Activated naive CD4-positive, alpha-beta T cell treated with anti-CD3 and anti-CD28 coated beads, Interleukin-2, amount 50 U/mL, for 24 hours (primary cell): ENCODE data around the gene ARMC9.
"Not testable (repeated sequence)": the region's sequence is repeated elsewhere in the genome, so short reads cannot be mapped to it uniquely, and the experiment has no call there.

ENCODE experiments used
- H3K27ac Mint-ChIP-seq: one replicate; pipeline ENCODE4 v1.8.0; 2021; ENCODE audit warnings: mild to moderate bottlenecking, mixed read lengths
- H3K27me3 Mint-ChIP-seq: one replicate; pipeline ENCODE4 v1.8.0; 2021; ENCODE audit warnings: mixed read lengths
- H3K36me3 Mint-ChIP-seq: one replicate; pipeline ENCODE4 v1.8.0; 2021; ENCODE audit warnings: mixed read lengths
- H3K4me1 Mint-ChIP-seq: one replicate; pipeline ENCODE4 v1.8.0; 2021; ENCODE audit warnings: mixed read lengths
- H3K4me3 Mint-ChIP-seq: one replicate; pipeline ENCODE4 v1.8.0; 2021; ENCODE audit warnings: mild to moderate bottlenecking, mixed read lengths
- H3K9me3 Mint-ChIP-seq: one replicate; pipeline ENCODE4 v1.8.0; 2021; ENCODE audit warnings: mixed read lengths

ARMC9 gene

DNA sequence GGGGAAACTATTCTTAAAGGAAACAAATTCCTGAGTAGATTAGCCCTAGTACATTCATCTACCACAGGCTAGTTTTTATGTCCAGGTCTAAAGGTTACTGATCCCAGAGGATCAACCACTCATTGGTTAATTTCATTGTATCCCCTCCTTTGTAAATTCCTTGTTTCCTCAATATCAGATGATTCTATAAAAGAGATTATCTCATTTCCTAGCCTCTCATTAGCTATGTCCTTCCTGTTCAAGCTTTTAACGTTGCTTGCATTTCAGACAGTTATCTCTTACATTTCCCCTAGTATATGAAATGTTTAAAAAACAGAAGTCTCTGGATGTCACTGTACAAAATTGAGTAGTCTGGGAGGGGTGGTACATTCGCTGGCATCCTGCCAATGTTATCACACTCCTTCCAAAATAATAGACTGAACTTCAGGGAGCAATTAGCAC, 24.2 kb upstream of the ARMC9 start:
- H3K27ac Mint-ChIP-seq, result no peak overlapping the region
- no peak overlapping the region for H3K4me3 Mint-ChIP-seq
- no peaks in the 10 kb centered on the region for H3K9me3 Mint-ChIP-seq
- H3K4me1 Mint-ChIP-seq, result peaks cover 9% of the 10 kb centered on the region
- H3K27me3 Mint-ChIP-seq, result no peaks in the 10 kb centered on the region
- H3K36me3 Mint-ChIP-seq, result peaks cover 22% of the 10 kb centered on the region

DNA sequence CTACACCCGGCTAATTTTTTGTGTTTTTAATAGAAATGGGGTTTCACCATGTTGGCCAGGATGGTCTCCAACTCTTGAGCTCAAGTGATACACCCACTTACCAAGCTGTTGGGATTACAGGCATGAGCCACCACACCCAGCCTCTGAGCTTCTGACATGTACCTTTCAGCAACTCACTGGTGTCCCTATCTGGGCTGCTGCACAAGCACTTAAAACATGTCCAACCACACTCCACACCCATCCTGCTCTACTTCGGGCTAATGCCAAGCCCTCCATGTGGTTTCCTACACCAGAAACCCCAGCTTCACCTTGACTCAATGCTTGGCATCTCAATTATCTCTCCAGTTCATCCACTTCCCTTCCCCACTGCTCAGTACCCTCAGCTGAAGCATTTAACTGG, 22.4 kb upstream of the ARMC9 start:
- Mint-ChIP-seq H3K9me3 (no peaks in the 10 kb centered on the region), H3K4me3 (no peak overlapping the region), H3K4me1 (peaks cover 7% of the 10 kb centered on the region), H3K27me3 (no peaks in the 10 kb centered on the region), H3K36me3 (peaks cover 19% of the 10 kb centered on the region), H3K27ac (peak overlapping the region; percentile 30)

DNA sequence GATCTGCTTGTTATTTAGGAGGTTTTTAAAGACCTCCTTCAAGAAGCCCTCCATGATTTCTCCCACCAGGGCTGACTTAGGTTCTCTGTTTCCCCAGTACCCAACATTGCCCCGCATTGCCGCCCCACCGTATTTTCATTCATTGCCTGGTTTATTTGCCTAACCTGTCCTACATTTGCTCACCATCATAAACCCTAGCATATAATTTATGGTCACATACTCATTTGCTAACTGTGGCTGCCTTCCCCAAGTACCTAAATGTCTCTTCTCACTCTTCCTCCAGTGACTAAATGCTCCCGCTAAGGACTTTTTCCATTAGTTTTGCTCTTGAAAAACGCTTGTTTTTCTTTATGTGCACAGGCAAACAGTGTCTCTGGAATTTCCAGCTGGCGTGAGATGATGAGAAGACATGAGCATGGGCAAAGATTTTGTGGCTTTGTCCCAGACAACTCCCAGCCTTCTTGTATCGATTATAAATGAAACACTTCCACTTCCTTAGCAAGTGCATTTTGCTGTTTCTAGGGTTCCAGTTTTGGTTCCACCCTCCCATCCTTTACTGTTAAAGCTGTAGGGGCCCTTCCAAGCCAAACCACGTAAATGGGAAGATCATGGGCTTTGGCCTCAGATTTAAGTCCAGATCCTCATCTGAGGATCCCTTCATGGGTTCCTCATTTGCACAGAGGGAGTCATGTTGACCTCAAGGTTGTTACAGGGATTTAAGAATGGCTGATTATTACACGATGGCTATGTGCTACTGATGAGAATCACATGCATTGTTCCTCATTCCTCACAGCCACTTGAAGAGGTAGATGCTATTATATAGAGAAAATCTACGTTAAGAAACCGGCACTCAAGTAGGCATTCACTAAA, 21.0 kb upstream of the ARMC9 start:
- H3K4me3 Mint-ChIP-seq, result peak overlapping the region; percentile 24
- H3K9me3 Mint-ChIP-seq, result no peaks in the 10 kb centered on the region
- no peaks in the 10 kb centered on the region for H3K27me3 Mint-ChIP-seq
- peaks cover 7% of the 10 kb centered on the region for H3K4me1 Mint-ChIP-seq
- H3K27ac Mint-ChIP-seq, result peak overlapping the region; percentile 1
- peaks cover 19% of the 10 kb centered on the region for H3K36me3 Mint-ChIP-seq

DNA sequence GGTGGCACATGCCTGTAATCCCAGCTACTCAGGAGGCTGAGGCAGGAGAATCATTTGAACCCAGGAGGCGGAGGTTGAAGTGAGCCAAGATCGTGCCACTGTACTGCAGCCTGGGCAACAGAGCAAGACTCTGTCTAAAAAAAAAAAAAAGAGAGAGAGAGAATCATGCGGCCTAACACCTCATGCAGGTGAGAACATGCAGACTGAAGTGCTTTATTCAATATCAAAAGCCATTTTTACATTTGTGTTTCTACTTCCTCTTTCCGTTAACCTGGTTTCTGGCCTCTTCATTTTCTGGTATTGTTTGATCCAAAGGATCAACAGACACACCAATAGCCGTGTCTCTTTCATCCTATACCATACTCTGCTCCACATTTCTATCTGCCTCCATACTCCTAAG, 19.6 kb upstream of the ARMC9 start:
- H3K27me3 Mint-ChIP-seq, H3K27ac Mint-ChIP-seq, H3K9me3 Mint-ChIP-seq, H3K4me3 Mint-ChIP-seq, H3K4me1 Mint-ChIP-seq: not testable (repeated sequence)
- H3K36me3 Mint-ChIP-seq, result peaks cover 16% of the 10 kb centered on the region

DNA sequence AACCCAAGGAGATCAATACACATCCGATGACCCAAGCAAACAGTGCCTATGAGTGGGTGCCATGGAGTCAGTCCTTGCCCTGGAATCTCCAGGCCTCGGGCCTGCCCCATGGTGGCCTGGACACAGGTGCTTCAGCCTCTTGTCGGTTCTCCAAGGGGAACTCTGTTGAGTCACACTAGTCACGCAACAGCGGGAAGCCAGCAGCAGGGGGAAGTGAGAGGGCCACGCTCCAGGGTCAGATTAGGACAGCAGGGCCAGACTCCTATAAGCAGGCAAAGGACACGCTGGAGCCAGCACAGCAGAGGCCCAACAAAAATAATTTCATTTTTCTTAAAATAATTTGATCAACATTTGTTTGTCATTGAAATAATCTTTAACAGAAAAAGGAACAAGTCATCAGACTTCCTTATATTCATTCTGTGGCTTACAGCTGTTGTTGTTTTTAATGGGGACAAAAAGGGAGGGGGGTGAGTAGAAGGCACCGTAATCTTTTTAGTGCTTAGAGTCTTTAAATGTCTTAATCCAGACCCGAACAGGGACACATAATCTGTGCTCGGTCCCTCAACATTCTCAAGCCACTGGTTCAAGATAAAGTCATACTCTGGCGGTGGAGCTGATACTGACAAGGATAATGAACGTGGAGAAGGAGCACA, 16.4 kb upstream of the ARMC9 start:
- H3K4me1 Mint-ChIP-seq, result peaks cover 7% of the 10 kb centered on the region
- H3K4me3 Mint-ChIP-seq, result no peak overlapping the region

DNA sequence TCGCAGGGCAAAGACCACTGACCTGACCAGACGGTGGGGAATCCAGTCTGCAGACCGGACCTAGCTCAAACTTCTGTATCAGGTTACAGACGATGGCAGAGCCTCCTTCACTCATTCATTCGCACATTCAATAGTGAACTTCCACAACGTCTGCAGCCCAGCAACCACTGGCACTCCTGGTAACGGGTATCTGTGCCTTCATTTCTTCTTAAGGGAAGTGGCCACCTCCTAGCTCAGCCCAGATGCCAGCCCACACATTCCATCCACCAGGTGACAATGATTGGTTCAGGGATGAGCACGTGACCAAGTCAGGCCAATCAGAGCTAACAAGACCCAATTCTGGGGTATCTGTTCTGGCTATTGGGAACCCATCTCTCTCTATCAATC, 15.9 kb upstream of the ARMC9 start:
- H3K9me3 Mint-ChIP-seq, result no peaks in the 10 kb centered on the region

More for the DNA sequence above, 16.4 kb upstream of the ARMC9 start:
- Mint-ChIP-seq H3K27me3 (no peaks in the 10 kb centered on the region), H3K9me3 (no peaks in the 10 kb centered on the region), H3K27ac (no peak overlapping the region), H3K36me3 (peaks cover 2% of the 10 kb centered on the region)

DNA sequence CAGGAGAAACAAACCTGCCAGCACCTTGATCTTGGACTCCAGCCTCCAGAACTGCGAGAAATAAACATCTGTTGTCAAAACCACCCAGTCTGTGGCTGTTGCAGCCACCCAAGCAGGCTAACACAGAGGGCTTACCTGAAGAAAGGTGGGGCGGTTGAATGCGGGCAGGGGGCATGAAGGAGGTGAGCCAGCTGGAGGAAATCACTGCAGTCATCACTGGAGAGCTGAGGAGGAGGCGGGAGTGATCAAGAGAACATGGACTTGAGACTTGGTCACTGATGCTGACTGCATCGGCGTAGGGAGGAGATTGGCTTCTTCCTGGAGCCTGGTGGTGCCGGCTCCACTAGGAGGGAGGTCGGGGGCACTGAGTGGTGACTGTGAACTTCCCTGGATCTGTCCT, 14.6 kb upstream of the ARMC9 start:
- peaks cover 8% of the 10 kb centered on the region for H3K27me3 Mint-ChIP-seq
- H3K27ac Mint-ChIP-seq, result no peak overlapping the region
- H3K4me3 Mint-ChIP-seq, result no peak overlapping the region
- no peaks in the 10 kb centered on the region for H3K36me3 Mint-ChIP-seq
- H3K4me1 Mint-ChIP-seq, result no peaks in the 10 kb centered on the region
- H3K9me3 Mint-ChIP-seq, result no peaks in the 10 kb centered on the region

More for the DNA sequence above, 15.9 kb upstream of the ARMC9 start:
- H3K4me1 Mint-ChIP-seq, result peaks cover 1% of the 10 kb centered on the region
- H3K36me3 Mint-ChIP-seq, result no peaks in the 10 kb centered on the region
- no peak overlapping the region for H3K4me3 Mint-ChIP-seq
- no peak overlapping the region for H3K27ac Mint-ChIP-seq
- H3K27me3 Mint-ChIP-seq, result peaks cover under 1% of the 10 kb centered on the region

DNA sequence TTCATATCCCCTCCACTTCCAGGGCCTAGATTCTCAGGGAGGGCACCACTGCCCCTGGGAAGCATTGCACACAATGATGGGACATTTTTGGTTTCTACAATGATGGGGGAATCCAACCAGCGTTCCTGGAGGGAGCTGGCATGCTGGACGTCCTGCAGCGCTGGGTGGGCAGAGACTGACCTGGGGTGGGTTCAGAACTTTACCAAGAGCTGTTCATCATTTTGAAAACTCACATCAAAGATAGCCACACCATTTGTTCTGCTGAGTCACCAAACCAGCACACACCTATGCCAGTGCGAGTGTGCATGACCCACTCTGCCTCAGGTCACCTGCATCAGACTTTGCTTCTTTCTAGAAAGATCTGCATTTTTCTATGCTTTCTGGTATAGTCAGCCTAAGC, 14.1 kb upstream of the ARMC9 start:
- H3K4me3 Mint-ChIP-seq, result no peak overlapping the region
- no peaks in the 10 kb centered on the region for H3K9me3 Mint-ChIP-seq
- no peaks in the 10 kb centered on the region for H3K36me3 Mint-ChIP-seq
- H3K4me1 Mint-ChIP-seq, result no peaks in the 10 kb centered on the region
- no peak overlapping the region for H3K27ac Mint-ChIP-seq
- H3K27me3 Mint-ChIP-seq, result peaks cover 8% of the 10 kb centered on the region

DNA sequence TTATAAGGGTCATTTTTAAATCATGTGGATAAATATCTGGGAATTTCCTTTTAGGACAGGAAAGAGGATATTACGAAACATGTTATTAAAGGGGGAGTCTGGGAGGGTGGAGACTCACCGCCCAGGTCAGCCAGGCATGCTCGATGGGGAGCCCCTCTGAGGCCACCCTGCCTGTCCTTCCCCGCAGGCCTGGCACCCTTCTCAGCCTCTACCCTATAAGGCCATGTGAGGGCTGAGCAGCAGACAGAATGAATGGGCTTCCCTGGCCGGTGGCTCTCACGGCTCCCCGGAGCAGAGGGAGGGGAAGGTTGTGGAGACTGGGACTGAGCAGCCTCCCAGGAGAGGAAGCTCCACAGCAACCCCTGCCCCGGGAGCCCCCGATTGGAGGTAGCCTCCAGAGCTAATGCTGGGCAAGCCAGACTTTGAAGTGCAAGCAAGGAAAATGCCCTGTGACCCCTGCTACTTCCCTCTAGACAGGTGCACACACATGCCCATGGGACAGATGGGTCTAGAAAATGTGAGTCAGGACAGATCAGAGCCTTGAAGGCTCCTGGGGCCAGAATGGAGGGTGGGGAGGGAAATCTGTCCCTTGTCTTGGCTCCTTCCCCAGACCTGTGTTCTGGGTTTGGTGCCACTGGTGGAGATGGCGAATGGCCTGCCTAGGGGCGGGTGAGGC, 13.2 kb upstream of the ARMC9 start:
- no peaks in the 10 kb centered on the region for H3K36me3 Mint-ChIP-seq
- no peaks in the 10 kb centered on the region for H3K9me3 Mint-ChIP-seq
- H3K4me3 Mint-ChIP-seq, result no peak overlapping the region
- H3K4me1 Mint-ChIP-seq, result no peaks in the 10 kb centered on the region
- H3K27ac Mint-ChIP-seq, result no peak overlapping the region
- peaks cover 13% of the 10 kb centered on the region for H3K27me3 Mint-ChIP-seq

DNA sequence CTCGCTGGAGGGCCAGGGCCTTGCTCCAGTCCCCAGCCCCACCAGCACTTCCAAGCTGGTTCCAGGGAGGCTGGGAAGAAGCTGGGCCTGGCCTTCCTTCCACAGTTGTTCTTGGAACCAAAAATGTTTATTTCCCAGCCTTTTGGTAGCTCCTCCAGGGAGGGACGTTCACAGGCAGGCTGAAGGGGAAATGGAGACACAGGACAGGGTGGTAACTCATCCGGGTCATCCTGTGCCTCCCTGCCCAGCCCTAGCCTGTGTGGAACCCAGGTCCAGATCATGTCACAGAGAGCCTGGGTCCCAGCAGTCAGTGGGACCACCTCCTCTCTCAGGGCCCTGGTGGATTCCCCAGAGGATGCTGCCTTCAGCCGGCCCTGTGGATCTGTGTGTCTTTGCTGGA, 12.5 kb upstream of the ARMC9 start:
- H3K9me3 Mint-ChIP-seq, result no peaks in the 10 kb centered on the region

DNA sequence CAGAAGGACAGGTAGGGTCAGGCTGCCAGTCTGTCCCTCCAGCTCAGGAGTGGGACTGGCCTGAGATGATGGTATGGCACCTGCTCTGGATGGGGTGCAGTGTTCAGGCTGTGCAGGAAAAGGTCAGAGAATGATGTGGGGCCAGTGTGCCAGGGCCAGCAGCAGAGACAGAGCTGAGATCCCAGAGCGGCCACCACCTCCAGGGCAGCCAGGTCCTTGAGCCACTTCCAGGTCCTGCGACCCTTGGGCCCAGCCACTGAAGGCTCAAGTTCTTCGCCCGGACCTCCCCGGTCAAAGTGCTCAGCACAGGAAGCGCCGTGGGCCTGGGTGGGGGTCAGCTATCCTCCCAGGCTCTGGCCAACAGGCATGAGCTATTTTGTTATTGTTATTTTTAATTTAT, 12.1 kb upstream of the ARMC9 start:
- H3K9me3 Mint-ChIP-seq, result no peaks in the 10 kb centered on the region
- H3K4me1 Mint-ChIP-seq, result no peaks in the 10 kb centered on the region
- H3K36me3 Mint-ChIP-seq, result no peaks in the 10 kb centered on the region
- H3K27ac Mint-ChIP-seq, result no peak overlapping the region
- no peak overlapping the region for H3K4me3 Mint-ChIP-seq
- H3K27me3 Mint-ChIP-seq, result peaks cover 14% of the 10 kb centered on the region

More for the DNA sequence above, 12.5 kb upstream of the ARMC9 start:
- Mint-ChIP-seq H3K4me3 (no peak overlapping the region), H3K27ac (no peak overlapping the region), H3K27me3 (peaks cover 14% of the 10 kb centered on the region), H3K4me1 (no peaks in the 10 kb centered on the region), H3K36me3 (no peaks in the 10 kb centered on the region)

DNA sequence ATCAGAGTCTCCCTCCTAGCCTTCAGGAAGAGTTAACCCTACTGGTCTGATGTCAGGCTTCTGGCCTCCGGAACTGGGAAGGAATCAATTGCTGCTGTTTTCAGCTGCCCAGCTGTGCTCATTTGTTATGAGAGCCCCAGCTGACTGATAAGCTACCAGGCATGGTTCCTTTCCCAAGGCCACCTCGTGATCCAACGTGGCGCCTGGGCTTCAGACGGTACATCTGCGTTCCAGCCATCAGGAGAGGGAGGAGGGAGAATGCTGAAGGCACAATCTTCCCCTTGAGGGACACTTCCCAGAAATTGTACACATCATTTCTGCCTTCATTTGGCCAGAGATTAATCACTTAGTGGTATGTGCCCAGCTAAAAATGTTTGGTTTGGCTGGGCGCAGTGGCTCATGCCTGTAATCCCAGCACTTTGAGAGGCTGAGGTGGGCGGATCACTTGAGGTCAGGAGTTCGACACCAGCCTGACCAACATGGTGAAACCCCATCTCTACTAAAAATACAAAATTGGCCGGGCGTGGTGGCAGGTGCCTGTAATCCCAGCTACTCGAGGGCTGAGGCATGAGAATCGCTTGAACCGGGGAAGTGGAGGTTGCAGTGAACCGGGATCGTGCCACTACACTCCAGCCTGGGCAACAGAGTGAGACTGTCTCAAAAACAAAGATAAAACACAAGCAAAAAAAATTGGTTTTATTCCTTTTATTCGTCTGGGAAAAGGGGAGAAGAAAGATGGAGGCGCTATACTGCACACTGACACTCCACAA, 10.5 kb upstream of the ARMC9 start:
- no peaks in the 10 kb centered on the region for H3K4me1 Mint-ChIP-seq
- H3K36me3 Mint-ChIP-seq, result no peaks in the 10 kb centered on the region
- H3K27me3 Mint-ChIP-seq, result peaks cover 14% of the 10 kb centered on the region
- no peak overlapping the region for H3K27ac Mint-ChIP-seq
- H3K9me3 Mint-ChIP-seq, result no peaks in the 10 kb centered on the region
- H3K4me3 Mint-ChIP-seq, result no peak overlapping the region

DNA sequence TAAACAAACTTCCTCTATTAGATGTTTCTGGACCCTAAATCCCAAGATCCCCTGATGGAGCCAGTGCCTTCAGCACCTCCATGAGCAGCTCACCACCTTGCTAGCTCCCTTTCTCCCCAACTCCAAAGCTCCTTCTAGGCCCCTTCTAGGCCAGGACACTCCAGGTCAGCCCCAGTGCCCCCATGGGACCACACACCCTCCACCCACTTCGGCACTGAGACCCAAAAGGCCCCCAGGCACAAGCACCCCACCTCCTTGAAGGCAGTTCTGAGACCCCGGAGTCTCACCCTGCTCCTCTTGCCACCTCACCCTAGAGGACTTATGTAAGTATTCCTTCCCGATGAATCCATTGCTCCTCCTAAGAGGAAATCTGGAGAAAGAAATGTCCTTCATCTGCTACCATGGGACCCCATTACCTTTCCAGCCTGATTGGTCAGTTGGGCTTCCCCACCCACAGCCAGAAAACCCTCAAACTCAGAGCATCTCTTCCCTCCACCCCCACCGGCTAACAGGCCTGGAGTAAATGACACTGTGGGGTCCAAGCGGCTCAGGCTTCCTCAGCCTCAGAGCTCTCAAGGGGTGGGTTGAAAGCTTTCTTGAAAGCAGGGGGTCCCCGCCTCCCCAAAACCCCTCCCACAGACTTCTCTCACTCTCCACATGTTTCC, 9.8 kb upstream of the ARMC9 start:
- peaks cover 14% of the 10 kb centered on the region for H3K27me3 Mint-ChIP-seq
- H3K4me3 Mint-ChIP-seq, result no peak overlapping the region
- no peaks in the 10 kb centered on the region for H3K4me1 Mint-ChIP-seq
- H3K9me3 Mint-ChIP-seq, result no peaks in the 10 kb centered on the region
- no peaks in the 10 kb centered on the region for H3K36me3 Mint-ChIP-seq
- H3K27ac Mint-ChIP-seq, result no peak overlapping the region

DNA sequence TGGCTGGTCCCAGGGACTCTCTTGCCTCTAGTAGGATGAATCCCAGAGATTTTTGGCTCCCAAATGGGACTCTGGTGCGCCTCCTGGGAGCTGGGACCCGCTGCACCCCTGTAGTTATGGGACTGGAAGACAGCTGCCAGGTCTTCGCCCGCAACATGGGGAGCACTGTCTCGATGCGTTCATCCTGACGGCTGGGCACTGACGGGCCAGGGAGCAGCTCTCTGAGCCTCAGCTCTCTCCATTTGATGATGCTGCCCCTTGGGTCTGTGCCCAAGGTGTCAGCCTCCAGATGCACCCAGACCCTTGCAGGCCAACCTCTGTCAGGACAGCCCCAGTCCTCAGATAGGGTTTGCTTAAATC, 9.3 kb upstream of the ARMC9 start:
- peaks cover 16% of the 10 kb centered on the region for H3K27me3 Mint-ChIP-seq
- H3K27ac Mint-ChIP-seq, result no peak overlapping the region
- H3K4me3 Mint-ChIP-seq, result no peak overlapping the region
- no peaks in the 10 kb centered on the region for H3K36me3 Mint-ChIP-seq
- no peaks in the 10 kb centered on the region for H3K4me1 Mint-ChIP-seq
- H3K9me3 Mint-ChIP-seq, result no peaks in the 10 kb centered on the region
